HG03196 (cell line): Measurements from ENCODE around the gene MAGI2.

ENCODE experiments used
- ATAC-seq: cut with Tn5 transposase; IDR thresholded peaks from one replicate; pipeline ENCODE4 v1.9.1; 2021; ENCODE audit not compliant: unreplicated experiment

Gene MAGI2

GRCh38 chr7:78684201-78684600 lies 769.3 kb downstream of the MAGI2 start:
- ATAC-seq: no peak

GRCh38 chr7:78683566-78683965 lies 769.9 kb downstream of the MAGI2 start:
- ATAC-seq: no peak

- no peak for ATAC-seq
Observed at GRCh38 chr7:78679112-78679876, 774.2 kb downstream of the MAGI2 start.

- ATAC-seq: no peak
Observed at GRCh38 chr7:78677391-78677790, 776.1 kb downstream of the MAGI2 start.

GRCh38 chr7:78675511-78675910 lies 778.0 kb downstream of the MAGI2 start:
- no peak for ATAC-seq

- ATAC-seq: no peak
Observed at GRCh38 chr7:78673272-78673671, 780.2 kb downstream of the MAGI2 start.

- no peak for ATAC-seq
Observed at GRCh38 chr7:78662939-78663338, 790.5 kb downstream of the MAGI2 start.

- no peak for ATAC-seq
Observed at GRCh38 chr7:78649976-78650375, 803.5 kb downstream of the MAGI2 start.

- no peak for ATAC-seq
Observed at GRCh38 chr7:78649236-78649635, 804.2 kb downstream of the MAGI2 start.

GRCh38 chr7:78642751-78643150 lies 810.7 kb downstream of the MAGI2 start:
- ATAC-seq: no peak

GRCh38 chr7:78638364-78638763 lies 815.1 kb downstream of the MAGI2 start:
- ATAC-seq: no peak

GRCh38 chr7:78636727-78637126 lies 816.7 kb downstream of the MAGI2 start:
- ATAC-seq: no peak

GRCh38 chr7:78635026-78635793 lies 818.3 kb downstream of the MAGI2 start:
- ATAC-seq: no peak

- ATAC-seq: no peak
Observed at GRCh38 chr7:78634093-78634492, 819.4 kb downstream of the MAGI2 start.

GRCh38 chr7:78620920-78621319 lies 832.5 kb downstream of the MAGI2 start:
- ATAC-seq: no peak

GRCh38 chr7:78616539-78616938 lies 836.9 kb downstream of the MAGI2 start:
- no peak for ATAC-seq

- no peak for ATAC-seq
Observed at GRCh38 chr7:78609281-78609680, 844.2 kb downstream of the MAGI2 start.

GRCh38 chr7:78607099-78607498 lies 846.4 kb downstream of the MAGI2 start:
- ATAC-seq: no peak

- no peak for ATAC-seq
Observed at GRCh38 chr7:78605119-78605518, 848.3 kb downstream of the MAGI2 start.

- ATAC-seq: no peak
Observed at GRCh38 chr7:78601728-78602127, 851.7 kb downstream of the MAGI2 start.

GRCh38 chr7:78594156-78594555 lies 859.3 kb downstream of the MAGI2 start:
- no peak for ATAC-seq

- ATAC-seq: no peak
Observed at GRCh38 chr7:78588393-78588792, 865.1 kb downstream of the MAGI2 start.
